Transverse colon (tissue), 4 donors: ENCODE results near the gene LSM3. TPM values are rescaled to one million over a fixed set of nuclear protein-coding genes. Genes with fewer than 3 reads are reported as not detected.
A peak's percentile ranks its signal among the peaks of the same experiment; 100 is the strongest.

ENCODE experiments used
- DNase-seq: peaks from one replicate; pipeline ENCODE4 v3.0.0-alpha.2; 2019
- H3K27ac ChIP-seq, 4 donors: fragments of 200-600 bp; sonication (generic); 2 replicates each; pipeline ENCODE4 v1.5.1; 2016 to 2018; ENCODE audit warnings: inconsistent platforms in 4 of 4
- H3K27me3 ChIP-seq: fragments of 200-600 bp; sonication (generic); 2 replicates; pipeline ENCODE4 v1.5.1; 2017; ENCODE audit warnings: inconsistent platforms
- H3K36me3 ChIP-seq, 4 donors: fragments of 200-600 bp; sonication (generic); 2 replicates each; pipeline ENCODE4 v1.5.1; 2017 to 2019; ENCODE audit warnings: inconsistent platforms in 4 of 4
- H3K4me1 ChIP-seq, 4 donors: fragments of 200-600 bp; sonication (generic); 2 replicates each; pipeline ENCODE4 v1.5.1; 2017 to 2020; ENCODE audit warnings: inconsistent platforms in 4 of 4
- H3K4me3 ChIP-seq, 4 donors: fragments of 200-600 bp; sonication (generic); 1 replicate in 1 of 4; 2 replicates in 3 of 4; pipeline versions ENCODE4 v1.5.1 to v1.6.1; 2017 to 2019; ENCODE audit warnings: inconsistent platforms in 4 of 4
- H3K9me3 ChIP-seq, 2 donors: fragments of 200-600 bp; sonication (generic); 2 replicates each; pipeline ENCODE4 v1.5.1; 2017 to 2019; ENCODE audit warnings: inconsistent platforms in 2 of 2
- EP300 ChIP-seq: sonication (generic); formaldehyde crosslinking; IDR thresholded peaks from one replicate; pipeline ENCODE4 v1.6.1; 2017; ENCODE audit warnings: antibody characterized with exemption, low read depth
- POLR2A ChIP-seq: fragments of 450-650 bp; IDR thresholded peaks from one replicate; pipeline ENCODE4 v1.6.1; 2016; ENCODE audit warnings: antibody characterized with exemption, mild to moderate bottlenecking, moderate library complexity
- POLR2AphosphoS5 ChIP-seq, 3 donors: sonication (generic); formaldehyde crosslinking; IDR thresholded peaks; one replicate each; pipeline ENCODE4 v1.6.1; 2016; ENCODE audit warnings: antibody characterized with exemption in 3 of 3
- WGBS, 2 donors: methylation state at CpG; one replicate each; pipeline ENCODE4 v1.1.5; 2018; ENCODE audit warnings: low coverage in 1 of 2; 5-methylcytosine and 5-hydroxymethylcytosine counted together
- in situ Hi-C, 4 donors: fragments of 200-750 bp; cut with MboI; loops; one replicate each; pipeline versions ENCODE4 v1.15.0 to v1.15.1; 2017; ENCODE audit warnings: low sequenced_read_pairs in 3 of 4, low pct_ligation_motif_present in 1 of 4, low pct_unique_long_range_greater_than_20kb in 1 of 4
- intact Hi-C: fragments of 100-400 bp; cut with DNase I; formaldehyde crosslinking; loops from one replicate; pipeline ENCODE4 v1.15.1; 2023; ENCODE audit warnings: low total_unique reads
- total RNA-seq, 4 donors: library from RNA; depleted of rRNA; stranded (reverse); fragments of >200 nt; gene quantifications; one replicate each; pipeline ENCODE4 v1.1.0, GENCODE V29; 2016
- TF ChIP-seq, protein P1 (sequence below), 5 experiments: fragments of 200-600 bp in 3 of 5; fragments of 450-650 bp in 2 of 5; sonication (generic) in 3 of 5; IDR thresholded peaks; 1 replicate in 2 of 5; 2 replicates in 3 of 5; pipeline ENCODE4 v1.5.1; 2016 to 2017; ENCODE audit warnings: antibody characterized with exemption in 5 of 5, inconsistent platforms in 3 of 5, mild to moderate bottlenecking in 2 of 5, moderate library complexity in 1 of 5

The LSM3 gene
- total RNA-seq, 4 donors from 2014 or later: 5.6 to 9.6 (median 8.0) TPM

DNA sequence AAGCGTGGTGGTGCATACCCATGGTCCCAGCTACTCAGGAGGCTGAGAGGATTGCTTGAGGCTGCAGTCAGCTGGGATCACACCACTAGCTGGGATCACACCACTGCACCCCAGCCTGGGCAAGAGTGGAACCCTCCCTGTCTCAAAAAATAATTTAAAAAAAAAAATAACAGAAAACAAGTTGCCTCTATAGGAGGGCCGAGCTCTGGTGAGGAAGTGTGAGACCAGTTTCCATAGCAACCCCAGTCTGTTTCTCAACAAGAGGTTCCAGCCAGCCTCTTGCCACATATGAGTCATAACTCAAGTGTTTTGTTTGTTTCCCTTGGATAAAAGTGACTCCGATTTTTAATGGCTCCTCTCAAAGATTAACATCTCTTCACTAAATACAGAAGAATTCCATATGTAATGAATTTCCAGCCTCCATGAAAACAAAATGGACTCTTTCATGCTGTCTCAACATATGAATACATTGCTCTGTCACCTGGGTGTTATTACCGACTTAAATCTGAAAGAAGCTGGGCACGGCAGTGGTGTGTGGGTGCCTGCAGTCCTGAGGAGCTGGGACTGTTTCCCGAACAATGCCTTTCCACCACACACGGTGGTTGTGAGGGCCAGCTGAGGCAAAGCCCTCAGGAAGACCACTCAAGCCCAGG, 34.1 kb upstream of the LSM3 start:
- TF ChIP-seq POLR2AphosphoS5 (IDR thresholded peaks at IDR 0.05) (peak; percentile 39 to 74 (median 61)), EP300 (peak; percentile 33), POLR2A (no peak)
- TF ChIP-seq, protein P1, sequence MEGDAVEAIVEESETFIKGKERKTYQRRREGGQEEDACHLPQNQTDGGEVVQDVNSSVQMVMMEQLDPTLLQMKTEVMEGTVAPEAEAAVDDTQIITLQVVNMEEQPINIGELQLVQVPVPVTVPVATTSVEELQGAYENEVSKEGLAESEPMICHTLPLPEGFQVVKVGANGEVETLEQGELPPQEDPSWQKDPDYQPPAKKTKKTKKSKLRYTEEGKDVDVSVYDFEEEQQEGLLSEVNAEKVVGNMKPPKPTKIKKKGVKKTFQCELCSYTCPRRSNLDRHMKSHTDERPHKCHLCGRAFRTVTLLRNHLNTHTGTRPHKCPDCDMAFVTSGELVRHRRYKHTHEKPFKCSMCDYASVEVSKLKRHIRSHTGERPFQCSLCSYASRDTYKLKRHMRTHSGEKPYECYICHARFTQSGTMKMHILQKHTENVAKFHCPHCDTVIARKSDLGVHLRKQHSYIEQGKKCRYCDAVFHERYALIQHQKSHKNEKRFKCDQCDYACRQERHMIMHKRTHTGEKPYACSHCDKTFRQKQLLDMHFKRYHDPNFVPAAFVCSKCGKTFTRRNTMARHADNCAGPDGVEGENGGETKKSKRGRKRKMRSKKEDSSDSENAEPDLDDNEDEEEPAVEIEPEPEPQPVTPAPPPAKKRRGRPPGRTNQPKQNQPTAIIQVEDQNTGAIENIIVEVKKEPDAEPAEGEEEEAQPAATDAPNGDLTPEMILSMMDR (IDR thresholded peaks at IDR 0.05): no peak
- Histone ChIP-seq H3K4me3 (peak overlapping the region in 1 of 4 donors; percentile 18), H3K27me3 (no peaks in the 10 kb centered on the region), H3K36me3 (peaks cover 0 to 17% (median 6%) of the 10 kb centered on the region in 4 donors), H3K4me1 (peaks cover 3 to 42% (median 28%) of the 10 kb centered on the region in 4 donors), H3K27ac (peak overlapping the region; percentile 82 to 91 (median 89)), H3K9me3 (no peaks in the 10 kb centered on the region)
- 4 to 11% methylated on average over 4 to 7 of the region's 7 CpGs for whole genome bisulfite sequencing, 2 donors
- peak; percentile 59 for DNase-seq
- intact Hi-C loops (no loop called here), in situ Hi-C loops (no loop called here)

DNA sequence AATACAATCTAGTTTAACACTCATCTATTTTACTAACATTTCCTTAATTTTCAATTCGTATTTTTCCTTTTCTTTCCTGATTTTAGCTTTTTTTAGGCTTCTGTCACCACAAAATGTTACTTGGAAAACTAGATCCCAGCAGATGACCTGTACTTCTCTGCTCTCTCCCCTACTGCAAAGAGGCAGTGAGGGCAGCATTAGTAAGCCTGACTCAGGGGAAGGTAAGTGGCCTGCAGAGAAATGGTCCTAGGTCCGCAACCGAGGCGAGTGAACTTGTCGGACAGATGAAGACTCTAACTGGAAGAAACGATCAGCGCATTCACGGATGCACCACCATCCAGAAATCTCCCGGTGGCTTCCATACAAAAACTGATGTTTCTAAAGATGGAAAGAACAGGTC, 33.4 kb upstream of the LSM3 start:
- no peaks in the 10 kb centered on the region for H3K27me3 ChIP-seq
- WGBS, 2 donors: 60 to 92% methylated on average over 1 to 9 of the region's 9 CpGs
- no peak for TF ChIP-seq POLR2A
- TF ChIP-seq EP300: no peak

DNA sequence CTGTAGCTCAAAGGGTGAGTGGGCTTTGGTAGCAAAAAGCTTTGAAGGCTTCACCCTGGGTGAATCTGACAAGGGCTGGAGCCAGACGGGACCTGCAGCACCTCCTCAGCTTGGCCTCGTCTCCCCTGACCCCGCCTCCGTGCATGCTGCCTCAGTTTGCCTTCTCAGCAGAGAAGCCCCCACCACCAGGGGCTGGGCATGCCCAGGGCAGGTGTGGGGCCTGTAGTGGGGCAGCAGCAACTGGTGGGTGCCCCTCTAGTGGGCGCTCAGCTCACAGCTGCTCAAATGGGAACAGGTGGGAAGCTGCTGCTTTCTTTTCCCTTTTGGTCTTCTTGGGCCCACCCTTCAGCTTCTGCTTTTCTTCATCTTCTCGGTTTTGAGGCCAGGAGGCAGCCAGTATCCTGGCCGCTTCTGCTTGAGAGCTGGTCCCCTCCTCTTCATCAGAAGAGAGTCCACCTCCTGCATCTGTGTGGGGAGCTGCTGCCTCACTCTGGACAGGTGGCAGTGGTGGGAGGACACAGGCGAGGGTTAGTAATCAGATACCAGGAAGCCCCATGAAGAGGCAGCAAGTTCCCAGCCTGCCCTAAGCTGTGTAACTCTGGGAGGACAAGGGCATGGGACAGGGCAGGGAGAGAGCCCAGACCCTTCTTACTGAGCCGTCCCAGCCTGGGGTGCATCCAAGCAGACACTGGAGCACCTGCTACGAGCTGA, 32.8 kb upstream of the LSM3 start:
- Histone ChIP-seq H3K27me3 (no peaks in the 10 kb centered on the region), H3K36me3 (peaks cover 0 to 17% (median 6%) of the 10 kb centered on the region in 4 donors), H3K4me1 (peaks cover 3 to 42% (median 28%) of the 10 kb centered on the region in 4 donors), H3K27ac (peak overlapping the region; percentile 82 to 91 (median 89)), H3K9me3 (no peaks in the 10 kb centered on the region), H3K4me3 (no peak overlapping the region)
- TF ChIP-seq, protein P1 (IDR thresholded peaks at IDR 0.05): no peak
- TF ChIP-seq EP300: no peak
- TF ChIP-seq POLR2AphosphoS5 (IDR thresholded peaks at IDR 0.05): no peak
- TF ChIP-seq POLR2A: no peak
- in situ Hi-C loops: no loop called here
- no peak for DNase-seq
- WGBS, 2 donors: 82% methylated on average over 4 of the region's 10 CpGs; no CpG with 5 or more reads in 1 of the 2 donors
- intact Hi-C loops: no loop called here

More for the DNA sequence above, 33.4 kb upstream of the LSM3 start:
- intact Hi-C loops: no loop called here
- DNase-seq: no peak
- peaks cover 0 to 17% (median 6%) of the 10 kb centered on the region in 4 donors for H3K36me3 ChIP-seq
- no peaks in the 10 kb centered on the region for H3K9me3 ChIP-seq
- in situ Hi-C loops: no loop called here
- H3K4me1 ChIP-seq: peaks cover 3 to 42% (median 28%) of the 10 kb centered on the region in 4 donors
- H3K27ac ChIP-seq: peak overlapping the region; percentile 82 to 91 (median 89)
- H3K4me3 ChIP-seq: no peak overlapping the region

DNA sequence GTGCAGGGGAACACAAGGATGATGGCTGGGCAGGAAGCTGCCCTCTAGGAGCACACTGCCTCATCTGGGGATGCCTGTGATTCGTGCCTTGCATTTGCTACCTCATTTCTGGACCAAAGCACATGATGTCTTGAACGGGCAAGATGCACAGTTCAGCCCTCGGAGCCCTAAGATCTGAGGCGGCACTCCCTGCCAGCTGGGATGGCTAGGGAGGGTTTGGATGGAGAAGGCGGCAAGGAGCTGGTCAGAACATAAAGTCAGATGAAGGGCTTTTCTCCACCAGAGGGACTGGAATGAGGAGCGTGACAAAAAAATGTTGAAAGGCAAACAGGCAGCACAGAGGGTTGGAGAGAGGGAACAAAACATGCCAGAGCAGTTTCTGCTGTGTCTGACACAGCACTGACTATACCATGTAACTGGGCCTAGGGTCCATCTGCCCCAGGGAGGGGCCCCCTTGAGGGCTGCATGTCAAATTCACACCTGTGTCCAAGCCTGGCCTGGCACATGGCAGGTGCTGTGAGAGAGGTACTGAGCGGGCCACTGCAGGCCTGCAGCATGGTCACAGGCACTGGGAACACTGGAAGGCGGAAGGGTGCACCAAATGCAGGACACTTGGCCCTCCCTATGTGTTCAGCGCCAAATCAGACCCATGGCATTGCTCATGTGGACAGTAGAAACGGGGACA, 32.1 kb upstream of the LSM3 start:
- H3K9me3 ChIP-seq: no peaks in the 10 kb centered on the region
- TF ChIP-seq, protein P1 (IDR thresholded peaks at IDR 0.05): no peak
- TF ChIP-seq EP300: no peak
- no peak for TF ChIP-seq POLR2A
- no peak for TF ChIP-seq POLR2AphosphoS5 (IDR thresholded peaks at IDR 0.05)
- in situ Hi-C loops: no loop called here
- peak overlapping the region; percentile 82 to 91 (median 89) for H3K27ac ChIP-seq
- intact Hi-C loops: no loop called here
- H3K36me3 ChIP-seq: peaks cover 0 to 17% (median 7%) of the 10 kb centered on the region in 4 donors
- H3K4me3 ChIP-seq: no peak overlapping the region
- DNase-seq: no peak
- H3K27me3 ChIP-seq: no peaks in the 10 kb centered on the region
- WGBS, 2 donors: 80 to 91% methylated on average over 1 to 10 of the region's 10 CpGs
- peaks cover 3 to 42% (median 28%) of the 10 kb centered on the region in 4 donors for H3K4me1 ChIP-seq
